Psoas muscle (tissue), 8 donors: ENCODE data around the gene KRT33A. TPM values are rescaled to one million over a fixed set of nuclear protein-coding genes. Genes with fewer than 3 reads are reported as not detected.
A peak's percentile ranks its signal among the peaks of the same experiment; 100 is the strongest.

ENCODE experiments used
- ATAC-seq, 4 donors: fragments of 200-7000 bp; cut with Tn5 transposase; one replicate each; pipeline ENCODE4 v1.9.1; 2020; ENCODE audit warnings: moderate library complexity in 3 of 4, mild to moderate bottlenecking in 2 of 4
- DNase-seq, 2 donors: peaks; one replicate each; pipeline ENCODE4 v3.0.0-alpha.2; 2020
- H3K27ac ChIP-seq: fragments of 200-600 bp; one replicate; pipeline ENCODE4 v1.8.0; 2022
- H3K27me3 ChIP-seq, 3 donors: fragments of 200-600 bp in 1 of 3; one replicate each; pipeline versions ENCODE4 v1.6.1 to v1.8.0; 2013 to 2022; ENCODE audit warnings: low read length in 2 of 3, mild to moderate bottlenecking in 2 of 3, moderate library complexity in 1 of 3; ENCODE audit not compliant: insufficient read depth in 3 of 3
- H3K36me3 ChIP-seq, 2 donors: fragments of 200-600 bp in 1 of 2; one replicate each; pipeline versions ENCODE4 v1.6.1 to v1.8.0; 2013 to 2022; ENCODE audit warnings: low read depth in 1 of 2, mild to moderate bottlenecking in 1 of 2, moderate library complexity in 1 of 2; ENCODE audit not compliant: insufficient read depth in 1 of 2
- H3K4me1 ChIP-seq: fragments of 200-600 bp; one replicate; pipeline ENCODE4 v1.8.0; 2022
- H3K4me3 ChIP-seq: fragments of 200-600 bp; one replicate; pipeline ENCODE4 v1.8.0; 2022; ENCODE audit warnings: mild to moderate bottlenecking
- H3K9me3 ChIP-seq: fragments of 200-600 bp; one replicate; pipeline ENCODE4 v1.8.0; 2022
- CTCF ChIP-seq: fragments of 200-600 bp; IDR thresholded peaks from one replicate; pipeline ENCODE4 v1.8.0; 2022; ENCODE audit warnings: antibody characterized with exemption
- WGBS, 3 donors: extraction: QIAGEN DNeasy Blood & Tissue Kit; methylation state at CpG; one replicate each; pipeline versions ENCODE4 v1.1.6 to v1.1.7; 2013; 5-methylcytosine and 5-hydroxymethylcytosine counted together
- intact Hi-C, 2 donors: fragments of 100-400 bp; cut with DNase I; formaldehyde crosslinking; loops; one replicate each; pipeline versions ENCODE4 v1.11.0 to v1.14.2; 2022
- polyA plus RNA-seq, 3 donors: library from polyadenylated mRNA; stranded (reverse); fragments of 200-250 nt; gene quantifications; one replicate each; pipeline ENCODE4 v1.2.3, GENCODE V29; 2013
- total RNA-seq, 4 donors: library from RNA; stranded (reverse); fragmentation: NEBNext Ultra II Directional in 2 of 4; extraction: Animal tissue kit (Norgen Biotek cat#: 25700) in 2 of 4; gene quantifications; one replicate each; pipeline versions ENCODE4 v1.2.1 to v1.2.4, GENCODE V29; 2021 to 2023
- donor health status: healthy with polysubstance abuse.
- donor health status: DM: no; HTN: no; CAD: no; lungs with moderate emphysema.
- donor health status: Bipolar disorder and iron deficiency.
- donor health status: healthy.
- donor health status: DM: yes; HTN: yes; CAD: no.
- donor health status: DM: no; HTN: no; CAD: no.
- donor health status: DM: no; HTN: no; CAD: no.
- donor health status: DM: yes; HTN: yes; CAD: no.

KRT33A gene
- total and polyA plus RNA-seq, 7 donors: not detected

GRCh38 chr17:41326173-41327145 lies 24.2 kb downstream of the KRT33A start:
- WGBS, 3 donors: 85 to 88% (median 87%) methylated on average over 18 of the region's 18 CpGs
- Histone ChIP-seq H3K36me3 (no peaks in the 10 kb centered on the region), H3K4me1 (no peaks in the 10 kb centered on the region), H3K9me3 (no peaks in the 10 kb centered on the region), H3K4me3 (no peak overlapping the region), H3K27me3 (no peaks in the 10 kb centered on the region), H3K27ac (no peak overlapping the region)
- no peak for TF ChIP-seq CTCF
- DNase-seq: no peak
- ATAC-seq: no peak
- intact Hi-C loops: loop anchor here (10.0 kb wide), 2 partner anchors 422 to 522 kb away; no protein-coding TSS in a partner anchor

- no peaks in the 10 kb centered on the region for H3K36me3 ChIP-seq
- DNase-seq (no peak), ATAC-seq (no peak)
- H3K27me3 ChIP-seq: no peaks in the 10 kb centered on the region
- 76 to 89% (median 79%) methylated on average over 5 to 6 of the region's 6 CpGs for WGBS, 3 donors
- H3K9me3 ChIP-seq: no peaks in the 10 kb centered on the region
- H3K4me3 ChIP-seq: no peak overlapping the region
- TF ChIP-seq CTCF: no peak
- H3K27ac ChIP-seq: no peak overlapping the region
- intact Hi-C loops: loop anchor here (10.0 kb wide), 2 partner anchors 421 to 521 kb away; no protein-coding TSS in a partner anchor
- H3K4me1 ChIP-seq: no peaks in the 10 kb centered on the region
Observed at GRCh38 chr17:41325611-41326010, 25.0 kb downstream of the KRT33A start.

- WGBS, 3 donors: 79 to 84% (median 83%) methylated on average over 10 of the region's 10 CpGs
- no peak for TF ChIP-seq CTCF
- Histone ChIP-seq H3K4me3 (no peak overlapping the region), H3K36me3 (no peaks in the 10 kb centered on the region), H3K27ac (no peak overlapping the region), H3K4me1 (no peaks in the 10 kb centered on the region), H3K9me3 (no peaks in the 10 kb centered on the region), H3K27me3 (no peaks in the 10 kb centered on the region)
- intact Hi-C loops: loop anchor here (10.0 kb wide), 2 partner anchors 420 to 520 kb away; no protein-coding TSS in a partner anchor
- no peak for DNase-seq
- no peak for ATAC-seq
Observed at GRCh38 chr17:41325126-41325525, 25.5 kb downstream of the KRT33A start.

- no peak overlapping the region for H3K27ac ChIP-seq
- DNase-seq (no peak), ATAC-seq (peak in 1 of 4 donors; percentile 27)
- H3K4me3 ChIP-seq: no peak overlapping the region
- H3K36me3 ChIP-seq: no peaks in the 10 kb centered on the region
- no peaks in the 10 kb centered on the region for H3K4me1 ChIP-seq
- 72 to 75% (median 74%) methylated on average over 14 to 16 of the region's 16 CpGs for WGBS, 3 donors
- intact Hi-C loops: loop anchor here (10.0 kb wide), 2 partner anchors 420 to 520 kb away; no protein-coding TSS in a partner anchor
- no peak for TF ChIP-seq CTCF
- H3K27me3 ChIP-seq: no peaks in the 10 kb centered on the region
- no peaks in the 10 kb centered on the region for H3K9me3 ChIP-seq
Observed at GRCh38 chr17:41324180-41325075, 26.2 kb downstream of the KRT33A start.
